NB4 (cell line): ENCODE results near the gene ZXDC.

ENCODE experiments used
- MYC ChIP-seq: IDR thresholded peaks from 2 replicates; pipeline ENCODE4 v1.6.1; 2011; ENCODE audit warnings: low read depth, low read length
- TF ChIP-seq, protein P1 (sequence below): IDR thresholded peaks from one replicate; pipeline ENCODE4 v1.5.1; 2012; ENCODE audit warnings: low read depth, low read length

DNA sequence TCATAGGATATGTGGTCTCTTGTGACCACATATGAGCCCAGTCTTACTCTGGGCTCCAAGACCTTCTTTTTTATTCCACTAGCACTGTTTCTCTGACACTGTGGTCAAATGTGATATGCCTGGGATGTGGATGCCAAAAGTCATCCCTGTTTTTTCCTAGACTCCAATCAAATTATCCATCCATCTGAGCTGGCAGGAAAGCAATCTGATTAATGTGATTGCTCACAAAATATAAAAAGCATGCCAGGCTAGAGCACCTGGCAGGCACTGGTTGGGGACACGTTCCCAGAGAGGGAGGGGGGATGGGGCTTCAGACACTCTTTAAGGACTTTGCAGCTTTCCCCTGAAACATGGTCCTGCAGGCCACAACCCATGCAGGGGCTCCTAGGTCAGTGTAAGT, 84.1 kb downstream of the ZXDC start:
- TF ChIP-seq, protein P1, sequence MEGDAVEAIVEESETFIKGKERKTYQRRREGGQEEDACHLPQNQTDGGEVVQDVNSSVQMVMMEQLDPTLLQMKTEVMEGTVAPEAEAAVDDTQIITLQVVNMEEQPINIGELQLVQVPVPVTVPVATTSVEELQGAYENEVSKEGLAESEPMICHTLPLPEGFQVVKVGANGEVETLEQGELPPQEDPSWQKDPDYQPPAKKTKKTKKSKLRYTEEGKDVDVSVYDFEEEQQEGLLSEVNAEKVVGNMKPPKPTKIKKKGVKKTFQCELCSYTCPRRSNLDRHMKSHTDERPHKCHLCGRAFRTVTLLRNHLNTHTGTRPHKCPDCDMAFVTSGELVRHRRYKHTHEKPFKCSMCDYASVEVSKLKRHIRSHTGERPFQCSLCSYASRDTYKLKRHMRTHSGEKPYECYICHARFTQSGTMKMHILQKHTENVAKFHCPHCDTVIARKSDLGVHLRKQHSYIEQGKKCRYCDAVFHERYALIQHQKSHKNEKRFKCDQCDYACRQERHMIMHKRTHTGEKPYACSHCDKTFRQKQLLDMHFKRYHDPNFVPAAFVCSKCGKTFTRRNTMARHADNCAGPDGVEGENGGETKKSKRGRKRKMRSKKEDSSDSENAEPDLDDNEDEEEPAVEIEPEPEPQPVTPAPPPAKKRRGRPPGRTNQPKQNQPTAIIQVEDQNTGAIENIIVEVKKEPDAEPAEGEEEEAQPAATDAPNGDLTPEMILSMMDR, result no peak
- TF ChIP-seq MYC, result no peak
